ENCODE results near the gene NECAB3.
"Not testable (repeated sequence)": the region's sequence is repeated elsewhere in the genome, so short reads cannot be mapped to it uniquely, and the experiment has no call there.

The NECAB3 gene

GRCh38 chr20:33648396-33649004 is 25.7 kb downstream of the NECAB3 start:
- DNase-seq: no peak

- DNase-seq: no peak
Observed at GRCh38 chr20:33647603-33648395, 26.4 kb downstream of the NECAB3 start.

- DNase-seq: not testable (repeated sequence)
Observed at GRCh38 chr20:33646959-33647602, 27.1 kb downstream of the NECAB3 start.

GRCh38 chr20:33646191-33646590 is 28.0 kb downstream of the NECAB3 start:
- DNase-seq: no peak

GRCh38 chr20:33645396-33645795 is 28.8 kb downstream of the NECAB3 start:
- no peak for DNase-seq

GRCh38 chr20:33645072-33645358 is 29.2 kb downstream of the NECAB3 start:
- DNase-seq: no peak

GRCh38 chr20:33644313-33645071 is 29.7 kb downstream of the NECAB3 start:
- no peak for DNase-seq

GRCh38 chr20:33640287-33640686 is 33.9 kb downstream of the NECAB3 start:
- DNase-seq: no peak

GRCh38 chr20:33636776-33637175 is 37.5 kb downstream of the NECAB3 start:
- DNase-seq: no peak

- DNase-seq: no peak
Observed at GRCh38 chr20:33635341-33635740, 38.9 kb downstream of the NECAB3 start.

GRCh38 chr20:33631910-33632309 is 42.3 kb downstream of the NECAB3 start:
- DNase-seq: not testable (repeated sequence)

GRCh38 chr20:33630507-33630906 is 43.7 kb downstream of the NECAB3 start:
- no peak for DNase-seq

- no peak for DNase-seq
Observed at GRCh38 chr20:33629979-33630378, 44.2 kb downstream of the NECAB3 start.

GRCh38 chr20:33629533-33629932 is 44.7 kb downstream of the NECAB3 start:
- DNase-seq: no peak

GRCh38 chr20:33627577-33628216 is 46.5 kb downstream of the NECAB3 start:
- no peak for DNase-seq

- no peak for DNase-seq
Observed at GRCh38 chr20:33626190-33626589, 48.0 kb downstream of the NECAB3 start.

- no peak for DNase-seq
Observed at GRCh38 chr20:33624399-33624798, 49.8 kb downstream of the NECAB3 start.

GRCh38 chr20:33622705-33623365 is 51.4 kb downstream of the NECAB3 start:
- DNase-seq: no peak

- DNase-seq: no peak
Observed at GRCh38 chr20:33621717-33622400, 52.4 kb downstream of the NECAB3 start.

- DNase-seq: no peak
Observed at GRCh38 chr20:33612001-33612400, 62.2 kb downstream of the NECAB3 start.

- DNase-seq: no peak
Observed at GRCh38 chr20:33611106-33611505, 63.1 kb downstream of the NECAB3 start.

- no peak for DNase-seq
Observed at GRCh38 chr20:33609504-33609903, 64.7 kb downstream of the NECAB3 start.

Measured in NCI-H1105 treated with DMSO at 0.1 percent for 48 hours (cell line).